ENCODE measurements around the gene DLGAP1. TPM values are rescaled to one million over a fixed set of nuclear protein-coding genes. Genes with fewer than 3 reads are reported as not detected.

DLGAP1 gene
- total RNA-seq, 1 experiment from 2014 or later: 23.2 TPM

- H3K9me3 Mint-ChIP-seq: peaks cover 7 to 11% of the 10 kb centered on the region in 2 experiments; a peak in 3 of 5 replicates
- Histone ChIP-seq H3K4ac (ENCODE audit: low read depth, low read length) (no peak overlapping the region), H2BK12ac (ENCODE audit: insufficient read length, low read depth, low read length) (no peak overlapping the region), H3K27ac (ENCODE audit: insufficient read length, low read depth, low read length) (no peak overlapping the region), H3K4me2 (ENCODE audit: insufficient read depth, insufficient read length, low read length) (no peak overlapping the region), H3K56ac (ENCODE audit: insufficient read length, low read depth, low read length) (no peak overlapping the region), H2AK5ac (ENCODE audit: insufficient read length, low read length) (no peak overlapping the region), H4K8ac (replicated peaks; ENCODE audit: insufficient read length, low read depth, low read length) (no peak overlapping the region), H3K18ac (ENCODE audit: insufficient read length, low read depth, low read length) (no peak overlapping the region), H4K91ac (ENCODE audit: insufficient read length, low read depth, low read length) (no peak overlapping the region), H3K14ac (ENCODE audit: insufficient read depth, low read length) (no peak overlapping the region), H3K4me1 (ENCODE audit: insufficient read depth, low read length) (peaks cover 4% of the 10 kb centered on the region), H4K20me1 (ENCODE audit: control insufficient read depth, insufficient read depth, insufficient read length) (no peaks in the 10 kb centered on the region), H3K23ac (ENCODE audit: insufficient read length, low read depth, low read length) (no peak overlapping the region), H2BK5ac (ENCODE audit: insufficient read length, low read length) (no peak overlapping the region), H4K5ac (ENCODE audit: insufficient read length, low read depth, low read length) (no peak overlapping the region), H3T11ph (ENCODE audit: low read length) (no peak overlapping the region), H2BK120ac (ENCODE audit: low read depth, low read length, poor library complexity, severe bottlenecking) (no peak overlapping the region), H2BK20ac (ENCODE audit: low read depth, low read length, poor library complexity, severe bottlenecking) (no peak overlapping the region), H3K27me3 (ENCODE audit: insufficient read depth, low read length) (no peaks in the 10 kb centered on the region; the same call in 1 of the 2 replicates), H3K79me1 (ENCODE audit: insufficient read depth, low read depth, low read length, poor library complexity, severe bottlenecking) (no peaks in the 10 kb centered on the region), H2AFZ (ENCODE audit: low read length) (no peak overlapping the region), H3K23me2 (ENCODE audit: insufficient read length, low read depth, low read length, poor library complexity, severe bottlenecking) (no peaks in the 10 kb centered on the region), H2BK15ac (ENCODE audit: low read depth, low read length) (no peak overlapping the region), H3K9ac (ENCODE audit: extremely low read depth, insufficient read length, low read length) (no peak overlapping the region), H3K79me2 (ENCODE audit: insufficient read depth, low read length) (no peaks in the 10 kb centered on the region; the same call in 1 of the 2 replicates), H3K9me3 (ENCODE audit: control insufficient read depth, low read depth, low read length) (no peaks in the 10 kb centered on the region)
- H3K36me3 Mint-ChIP-seq (ENCODE audit: insufficient read depth in 1 of 3, low read depth in 3 of 3): peaks cover 9 to 13% (median 10%) of the 10 kb centered on the region in 3 experiments
- TF ChIP-seq CTCF (conservative IDR thresholded peaks at IDR 0.05): no peak
- H3K27ac Mint-ChIP-seq: peak overlapping the region in 1 of 3 experiments; percentile 22; a peak in 1 of 7 replicates
- H3K4me1 Mint-ChIP-seq: peaks cover 44 to 46% of the 10 kb centered on the region in 2 experiments
- DNase-seq: no peak
- no peaks in the 10 kb centered on the region for H3K27me3 Mint-ChIP-seq (ENCODE audit: low read depth)
- H3K4me3 Mint-ChIP-seq: no peak overlapping the region
Observed at GRCh38 chr18:4231260-4231659, 223.8 kb downstream of the DLGAP1 start.
